ENCODE data around the gene COLEC12. TPM values are rescaled to one million over a fixed set of nuclear protein-coding genes. Genes with fewer than 3 reads are reported as not detected.

The COLEC12 gene
- total and polyA plus RNA-seq, 2 experiments from 2014 or later, result 23.2 to 28.3 TPM

DNA sequence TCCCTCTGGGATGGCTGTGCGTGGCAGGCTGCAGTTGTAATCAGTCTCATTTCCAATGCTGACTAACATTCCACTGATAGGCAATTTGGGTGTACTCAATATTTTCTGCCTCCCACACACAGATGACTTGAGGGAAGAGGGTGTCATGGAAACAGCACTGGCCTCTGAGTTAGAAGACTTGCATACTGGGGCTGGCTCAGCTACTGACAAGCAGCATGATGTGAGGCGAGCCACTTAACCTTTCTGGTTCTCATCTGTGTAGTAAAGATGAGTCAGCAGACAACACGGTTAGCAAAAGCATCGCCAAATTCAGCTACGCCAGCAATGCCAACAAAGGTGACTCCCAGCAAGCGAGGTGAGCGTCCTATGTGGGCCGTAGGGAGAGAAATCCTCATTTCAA lies 73.5 kb downstream of the COLEC12 start:
- TF ChIP-seq EZH2 (IDR thresholded peaks at IDR 0.05; ENCODE audit: borderline replicate concordance) (no peak), EZH2phosphoT487 (IDR thresholded peaks at IDR 0.05; ENCODE audit: low read depth, severe bottlenecking, unreplicated experiment) (no peak), CTCF (IDR thresholded peaks at IDR 0.05; ENCODE audit: poor library complexity) (no peak)
- Histone ChIP-seq H3K4me2 (no peak overlapping the region), H3K27ac (no peak overlapping the region), H3K27me3 (no peaks in the 10 kb centered on the region), H3K79me2 (peaks cover 2% of the 10 kb centered on the region), H3K9me3 (ENCODE audit: low read depth) (no peaks in the 10 kb centered on the region), H3K4me3 (no peak overlapping the region), H2AFZ (no peak overlapping the region), H4K20me1 (ENCODE audit: insufficient read depth, poor library complexity, severe bottlenecking) (no peaks in the 10 kb centered on the region), H3K9me2 (replicated peaks; ENCODE audit: insufficient read depth) (no peaks in the 10 kb centered on the region), H3K4me1 (ENCODE audit: insufficient read depth) (peaks cover 6% of the 10 kb centered on the region), H3K36me3 (replicated peaks; ENCODE audit: insufficient read depth, low read depth) (no peaks in the 10 kb centered on the region)
- peak; percentile 18 for DNase-seq (ENCODE audit: low spot score)
- 82% methylated on average over 8 of the region's 8 CpGs for WGBS (ENCODE audit: low lambda C conversion rate, missing lambda C conversion rate)

GRCh38 chr18:425106-425745 lies 75.3 kb downstream of the COLEC12 start:
- Histone ChIP-seq H3K4me1 (ENCODE audit: insufficient read depth) (peaks cover 6% of the 10 kb centered on the region), H3K9me2 (replicated peaks; ENCODE audit: insufficient read depth) (no peaks in the 10 kb centered on the region), H3K27me3 (no peaks in the 10 kb centered on the region), H3K9me3 (ENCODE audit: low read depth) (no peaks in the 10 kb centered on the region), H4K20me1 (ENCODE audit: insufficient read depth, poor library complexity, severe bottlenecking) (no peaks in the 10 kb centered on the region), H3K27ac (peak overlapping the region; percentile 62), H3K79me2 (peaks cover 2% of the 10 kb centered on the region), H3K4me3 (no peak overlapping the region), H2AFZ (no peak overlapping the region), H3K36me3 (replicated peaks; ENCODE audit: insufficient read depth, low read depth) (no peaks in the 10 kb centered on the region), H3K4me2 (no peak overlapping the region)
- DNase-seq (ENCODE audit: low spot score), result no peak
- TF ChIP-seq CTCF (IDR thresholded peaks at IDR 0.05; ENCODE audit: poor library complexity) (no peak), EZH2 (IDR thresholded peaks at IDR 0.05; ENCODE audit: borderline replicate concordance) (no peak), EZH2phosphoT487 (IDR thresholded peaks at IDR 0.05; ENCODE audit: low read depth, severe bottlenecking, unreplicated experiment) (no peak)
- 87% methylated on average over 7 of the region's 7 CpGs for WGBS (ENCODE audit: low lambda C conversion rate, missing lambda C conversion rate)

- no peaks in the 10 kb centered on the region for H3K9me3 ChIP-seq (ENCODE audit: low read depth)
- no peak overlapping the region for H2AFZ ChIP-seq
- H4K20me1 ChIP-seq (ENCODE audit: insufficient read depth, poor library complexity, severe bottlenecking), result no peaks in the 10 kb centered on the region
- H3K4me1 ChIP-seq (ENCODE audit: insufficient read depth), result peaks cover 6% of the 10 kb centered on the region
- TF ChIP-seq CTCF (IDR thresholded peaks at IDR 0.05; ENCODE audit: poor library complexity) (no peak), EZH2phosphoT487 (IDR thresholded peaks at IDR 0.05; ENCODE audit: low read depth, severe bottlenecking, unreplicated experiment) (no peak), EZH2 (IDR thresholded peaks at IDR 0.05; ENCODE audit: borderline replicate concordance) (no peak)
- H3K79me2 ChIP-seq, result peaks cover 2% of the 10 kb centered on the region
- H3K36me3 ChIP-seq (replicated peaks; ENCODE audit: insufficient read depth, low read depth), result no peaks in the 10 kb centered on the region
- H3K4me3 ChIP-seq, result no peak overlapping the region
- no peaks in the 10 kb centered on the region for H3K9me2 ChIP-seq (replicated peaks; ENCODE audit: insufficient read depth)
- peak overlapping the region; percentile 62 for H3K27ac ChIP-seq
- H3K4me2 ChIP-seq, result peak overlapping the region; percentile 63
- 88% methylated on average over 5 of the region's 5 CpGs for WGBS (ENCODE audit: low lambda C conversion rate, missing lambda C conversion rate)
- no peaks in the 10 kb centered on the region for H3K27me3 ChIP-seq
- DNase-seq (ENCODE audit: low spot score), result no peak
Observed at GRCh38 chr18:424668-425067, 75.8 kb downstream of the COLEC12 start.
